OCI-LY1 (cell line): ENCODE measurements around the gene PANK4.

Experiments
- EZH2 ChIP-seq: fragments of 200-600 bp; sonication (generic), shearing (Covaris generic); IDR thresholded peaks from 2 replicates; pipeline ENCODE4 v1.8.0; 2017; ENCODE audit warnings: borderline replicate concordance, mixed run types, mild to moderate bottlenecking, antibody characterized with exemption, low read length, moderate library complexity, mixed read lengths
- TF ChIP-seq, protein P1 (sequence below): fragments of 200-600 bp; sonication (generic), shearing (Covaris generic); IDR thresholded peaks from 2 replicates; pipeline ENCODE4 v1.5.1; 2017; ENCODE audit warnings: mild to moderate bottlenecking, antibody characterized with exemption, low read length, moderate library complexity, mixed read lengths

GRCh38 chr1:2571348-2571747 is 45.0 kb upstream of the PANK4 start:
- TF ChIP-seq EZH2, result no peak
- TF ChIP-seq, protein P1, sequence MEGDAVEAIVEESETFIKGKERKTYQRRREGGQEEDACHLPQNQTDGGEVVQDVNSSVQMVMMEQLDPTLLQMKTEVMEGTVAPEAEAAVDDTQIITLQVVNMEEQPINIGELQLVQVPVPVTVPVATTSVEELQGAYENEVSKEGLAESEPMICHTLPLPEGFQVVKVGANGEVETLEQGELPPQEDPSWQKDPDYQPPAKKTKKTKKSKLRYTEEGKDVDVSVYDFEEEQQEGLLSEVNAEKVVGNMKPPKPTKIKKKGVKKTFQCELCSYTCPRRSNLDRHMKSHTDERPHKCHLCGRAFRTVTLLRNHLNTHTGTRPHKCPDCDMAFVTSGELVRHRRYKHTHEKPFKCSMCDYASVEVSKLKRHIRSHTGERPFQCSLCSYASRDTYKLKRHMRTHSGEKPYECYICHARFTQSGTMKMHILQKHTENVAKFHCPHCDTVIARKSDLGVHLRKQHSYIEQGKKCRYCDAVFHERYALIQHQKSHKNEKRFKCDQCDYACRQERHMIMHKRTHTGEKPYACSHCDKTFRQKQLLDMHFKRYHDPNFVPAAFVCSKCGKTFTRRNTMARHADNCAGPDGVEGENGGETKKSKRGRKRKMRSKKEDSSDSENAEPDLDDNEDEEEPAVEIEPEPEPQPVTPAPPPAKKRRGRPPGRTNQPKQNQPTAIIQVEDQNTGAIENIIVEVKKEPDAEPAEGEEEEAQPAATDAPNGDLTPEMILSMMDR, result no peak
